Measurements from ENCODE around the gene IREB2.

GRCh38 chr15:78388865-78389264 lies 49.2 kb upstream of the IREB2 start:
- no peak for TF ChIP-seq TCF4 (CRISPR knock-in tag; IDR thresholded peaks at IDR 0.05; ENCODE audit: borderline replicate concordance)
- no peak for TF ChIP-seq RARB (CRISPR knock-in tag; IDR thresholded peaks at IDR 0.05)
- no peak for TF ChIP-seq CREB5 (CRISPR knock-in tag; IDR thresholded peaks at IDR 0.05; ENCODE audit: low read depth)
